Endothelial cell of umbilical vein (primary cell): ENCODE data around the gene CHRND. TPM values are rescaled to one million over a fixed set of nuclear protein-coding genes. Genes with fewer than 3 reads are reported as not detected.
"Not testable (repeated sequence)": the region's sequence is repeated elsewhere in the genome, so short reads cannot be mapped to it uniquely, and the experiment has no call there.

ENCODE experiments used
- BruUV-seq: library from RNA; stranded (reverse); fragments of 400-500 nt; replicated peaks from 2 replicates; lab custom pipeline; 2021; lab: Mats Ljungman, UMichigan
- CTCF ChIA-PET: fragments of 300-600, 350-600 bp; sonication (Branson Sonifier 250); formaldehyde crosslinking; loops from one replicate; lab custom pipeline; 2021; ENCODE audit warnings: antibody characterized with exemption, inconsistent platforms; lab: Charles Lee
- POLR2A ChIA-PET: fragments of 300-600, 350-600 bp; sonication (Branson Sonifier 250); formaldehyde crosslinking; loops from one replicate; lab custom pipeline; 2021; ENCODE audit warnings: antibody characterized with exemption, inconsistent platforms; lab: Charles Lee
- DNase-seq: peaks from one replicate; pipeline ENCODE4 v3.0.0-alpha.2; 2011; ENCODE audit warnings: low read depth, low spot score
- FAIRE-seq: peaks from 2 replicates; lab custom pipeline; 2011; peaks lifted over from hg19 to GRCh38; lab: Jason Lieb, UNC
- H2AFZ ChIP-seq: 2 replicates; pipeline ENCODE4 v1.6.0; 2012; ENCODE audit warnings: low read depth, low read length, control low read depth, inconsistent platforms
- H3K27ac ChIP-seq: 2 replicates; pipeline ENCODE4 v1.5.1; 2011; ENCODE audit warnings: low read depth, mild to moderate bottlenecking, control low read depth, low read length, moderate library complexity; ENCODE audit not compliant: insufficient read depth
- H3K27me3 ChIP-seq, 2 experiments: 2 replicates each; pipeline versions ENCODE4 v1.6.0 to v1.6.1; 2011; ENCODE audit warnings: low read length in 2 of 2, mixed read lengths in 1 of 2; ENCODE audit not compliant: control insufficient read depth in 2 of 2, insufficient read depth in 2 of 2
- H3K36me3 ChIP-seq, 2 experiments: 2 replicates in 1 of 2; 3 replicates in 1 of 2; pipeline ENCODE4 v1.5.1; 2011; ENCODE audit warnings: low read length in 2 of 2, mild to moderate bottlenecking in 1 of 2, moderate library complexity in 1 of 2; ENCODE audit not compliant: control insufficient read depth in 2 of 2, insufficient read depth in 2 of 2; ENCODE audit errors: extremely low read depth in 1 of 2
- H3K4me1 ChIP-seq: 3 replicates; pipeline ENCODE4 v1.5.1; 2011; ENCODE audit warnings: mild to moderate bottlenecking, low read length; ENCODE audit not compliant: control insufficient read depth, insufficient read depth; ENCODE audit errors: extremely low read depth
- H3K4me2 ChIP-seq: 2 replicates; pipeline ENCODE4 v1.6.1; 2011; ENCODE audit warnings: low read length, control low read depth, mixed read lengths; ENCODE audit not compliant: insufficient read depth
- H3K4me3 ChIP-seq, 3 experiments: fragments of 200-600 bp in 1 of 3; sonication (generic), shearing (Covaris generic) in 1 of 3; replicated peaks in 1 of 3; 2 replicates each; pipeline ENCODE4 v1.5.1; 2011 to 2016; ENCODE audit warnings: control low read depth in 3 of 3, low read length in 3 of 3, mild to moderate bottlenecking in 2 of 3, inconsistent platforms in 1 of 3, low read depth in 1 of 3, moderate library complexity in 1 of 3; ENCODE audit not compliant: insufficient read depth in 1 of 3
- H3K79me2 ChIP-seq: 2 replicates; pipeline ENCODE4 v1.6.0; 2012; ENCODE audit warnings: low read length, inconsistent platforms; ENCODE audit not compliant: control insufficient read depth, insufficient read depth
- H3K9ac ChIP-seq: replicated peaks from 2 replicates; pipeline ENCODE3; 2011; ENCODE audit warnings: low read length, control low read depth; ENCODE audit not compliant: insufficient read depth; ENCODE audit errors: extremely low read depth
- H3K9me1 ChIP-seq: replicated peaks from 3 replicates; pipeline ENCODE4 v1.6.0; 2011; ENCODE audit warnings: mild to moderate bottlenecking, low read length; ENCODE audit not compliant: control insufficient read depth, insufficient read depth; ENCODE audit errors: extremely low read depth
- H3K9me3 ChIP-seq: replicated peaks from 2 replicates; pipeline ENCODE4 v1.5.1; 2012; ENCODE audit warnings: low read length, inconsistent platforms; ENCODE audit not compliant: control insufficient read depth, insufficient read depth
- H4K20me1 ChIP-seq: replicated peaks from 2 replicates; pipeline ENCODE3; 2011; ENCODE audit warnings: mild to moderate bottlenecking, low read length; ENCODE audit not compliant: control insufficient read depth, insufficient read depth; ENCODE audit errors: extremely low read depth
- FOS ChIP-seq: IDR thresholded peaks from 2 replicates; pipeline ENCODE4 v1.6.1; 2011; ENCODE audit warnings: mild to moderate bottlenecking, low read length, moderate library complexity, borderline replicate concordance; ENCODE audit not compliant: insufficient read depth
- JUN ChIP-seq: IDR thresholded peaks from 2 replicates; pipeline ENCODE4 v1.6.1; 2011; ENCODE audit warnings: borderline replicate concordance, low read depth; ENCODE audit not compliant: insufficient read length, insufficient read depth
- MYC ChIP-seq: IDR thresholded peaks from one replicate; pipeline ENCODE4 v1.6.1; 2011; ENCODE audit warnings: mild to moderate bottlenecking, low read depth, low read length
- POLR2A ChIP-seq: IDR thresholded peaks from 2 replicates; pipeline ENCODE4 v1.6.1; 2012; ENCODE audit warnings: low read depth, mild to moderate bottlenecking, control low read depth, low read length
- POLR2AphosphoS5 ChIP-seq: IDR thresholded peaks from 2 replicates; pipeline ENCODE4 v1.6.1; 2012; ENCODE audit warnings: low read depth, mild to moderate bottlenecking, control low read depth, low read length, moderate library complexity; ENCODE audit not compliant: insufficient read depth
- dilution Hi-C: fragments of 300-500 bp; cut with MboI; formaldehyde crosslinking; loops from one replicate; pipeline ENCODE4 v1.15.0; 2019; ENCODE audit warnings: low sequenced_read_pairs; ENCODE audit not compliant: extremely low pct_ligation_motif_present
- intact Hi-C: fragments of 100-400 bp; cut with micrococcal nuclease; formaldehyde crosslinking; loops from one replicate; pipeline ENCODE4 v1.10.0; 2022
- polyA plus RNA-seq, 4 experiments: library from polyadenylated mRNA; depleted of rRNA in 3 of 4; stranded (reverse) in 3 of 4; unstranded in 1 of 4; fragments of >200 nt; gene quantifications; 2 replicates each; pipeline versions ENCODE4 v1.2.1 to v1.2.3, GENCODE V29; 2011 to 2012; ENCODE audit warnings: missing spikeins in 1 of 4
- total RNA-seq: library from RNA; stranded (reverse); gene quantifications from 2 replicates; pipeline ENCODE4 v1.2.3, GENCODE V29; 2021
- TF ChIP-seq, protein P1 (sequence below): IDR thresholded peaks from 2 replicates; pipeline ENCODE4 v1.6.1; 2011; ENCODE audit not compliant: insufficient read depth, insufficient read length

Gene CHRND
- total and polyA plus RNA-seq, 2 donors (not counting 3 experiments of a cell fraction or from before 2014, with no cell fraction given) = not detected

DNA sequence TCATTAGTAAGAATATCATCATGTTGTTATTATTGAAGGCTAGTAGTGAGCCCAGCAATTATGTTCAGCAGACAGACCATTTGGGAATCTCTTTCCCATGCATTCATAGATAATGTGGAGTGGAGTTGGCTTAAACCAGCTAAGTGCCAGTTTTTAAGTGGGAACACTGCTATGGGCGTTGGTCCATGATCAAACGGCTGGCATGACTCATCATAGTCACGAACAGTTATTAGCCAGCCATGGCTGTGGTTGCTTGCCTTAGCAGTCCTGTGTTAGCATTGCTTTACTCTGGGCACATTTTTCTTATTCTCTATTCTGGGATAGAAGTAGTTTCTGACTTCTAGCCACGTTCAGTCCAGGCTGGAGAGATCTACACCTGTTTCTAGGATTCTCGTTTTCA lies 42.2 kb downstream of the CHRND start:
- H3K36me3 ChIP-seq = peaks cover 27 to 45% of the 10 kb centered on the region in 2 experiments
- dilution Hi-C loops (no loop called here), intact Hi-C loops (no loop called here)
- H3K9me3 ChIP-seq = no peaks in the 10 kb centered on the region
- no peaks in the 10 kb centered on the region for H3K79me2 ChIP-seq
- no peak overlapping the region for H2AFZ ChIP-seq
- FAIRE-seq (no peak), DNase-seq (no peak)
- TF ChIP-seq, protein P1, sequence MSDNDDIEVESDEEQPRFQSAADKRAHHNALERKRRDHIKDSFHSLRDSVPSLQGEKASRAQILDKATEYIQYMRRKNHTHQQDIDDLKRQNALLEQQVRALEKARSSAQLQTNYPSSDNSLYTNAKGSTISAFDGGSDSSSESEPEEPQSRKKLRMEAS = no peak
- TF ChIP-seq POLR2AphosphoS5 = no peak
- TF ChIP-seq POLR2A = no peak
- peak; percentile 35 for TF ChIP-seq FOS
- TF ChIP-seq JUN = no peak
- H3K4me3 ChIP-seq = no peak overlapping the region
- H4K20me1 ChIP-seq = no peaks in the 10 kb centered on the region
- no peaks in the 10 kb centered on the region for H3K4me1 ChIP-seq
- no peaks in the 10 kb centered on the region for H3K27me3 ChIP-seq
- CTCF ChIA-PET = interaction anchor here (0.9 to 2.1 kb wide), 4 partner anchors 9 to 18 kb away, joined by 3 to 6 read pairs (median 4); partner anchors contain the start of genes EIF4E2 and TIGD1
- no peak overlapping the region for H3K4me2 ChIP-seq
- POLR2A ChIA-PET = no interaction called here
- no peak overlapping the region for H3K9ac ChIP-seq
- H3K27ac ChIP-seq = no peak overlapping the region
- H3K9me1 ChIP-seq = no peaks in the 10 kb centered on the region
- no TSS peak for BruUV-seq

- no peak for DNase-seq
- FAIRE-seq = no peak
- ChIA-PET POLR2A (no interaction called here), CTCF (no interaction called here)
- TF ChIP-seq MYC (no peak), JUN (no peak), FOS (no peak), POLR2AphosphoS5 (no peak)
- TF ChIP-seq, protein P1 = no peak
- Histone ChIP-seq H3K9ac (no peak overlapping the region), H3K36me3 (peaks cover 27 to 45% of the 10 kb centered on the region in 2 experiments), H4K20me1 (no peaks in the 10 kb centered on the region), H3K79me2 (no peaks in the 10 kb centered on the region), H2AFZ (no peak overlapping the region), H3K4me1 (no peaks in the 10 kb centered on the region), H3K4me3 (no peak overlapping the region), H3K27me3 (no peaks in the 10 kb centered on the region), H3K27ac (no peak overlapping the region), H3K9me3 (no peaks in the 10 kb centered on the region), H3K4me2 (no peak overlapping the region), H3K9me1 (no peaks in the 10 kb centered on the region)
- dilution Hi-C loops = no loop called here
- intact Hi-C loops = no loop called here
- no TSS peak for BruUV-seq
Observed at GRCh38 chr2:232569541-232569940, 43.6 kb downstream of the CHRND start.

- FAIRE-seq, H2AFZ ChIP-seq, H3K4me3 ChIP-seq, H3K27ac ChIP-seq, intact Hi-C loops, POLR2A ChIA-PET, H4K20me1 ChIP-seq, H3K4me2 ChIP-seq, H3K9ac ChIP-seq, H3K79me2 ChIP-seq, dilution Hi-C loops, DNase-seq, BruUV-seq, H3K4me1 ChIP-seq, H3K27me3 ChIP-seq, H3K9me3 ChIP-seq, H3K9me1 ChIP-seq: not testable (repeated sequence)
- peaks cover 24 to 44% of the 10 kb centered on the region in 2 experiments for H3K36me3 ChIP-seq
- CTCF ChIA-PET = interaction anchor here (1.6 kb wide), 1 partner anchor 9 kb away, joined by 5 read pairs; no protein-coding TSS in a partner anchor
Observed at GRCh38 chr2:232570481-232570880, 44.5 kb downstream of the CHRND start.
